Amygdala (tissue), 56 donors: ENCODE measurements around the gene FLT3.

Source experiments
- DNase-seq, 56 donors: peaks; one replicate each; lab custom pipeline; 2025; lab: John Stamatoyannopoulos, UW

Gene FLT3

DNA sequence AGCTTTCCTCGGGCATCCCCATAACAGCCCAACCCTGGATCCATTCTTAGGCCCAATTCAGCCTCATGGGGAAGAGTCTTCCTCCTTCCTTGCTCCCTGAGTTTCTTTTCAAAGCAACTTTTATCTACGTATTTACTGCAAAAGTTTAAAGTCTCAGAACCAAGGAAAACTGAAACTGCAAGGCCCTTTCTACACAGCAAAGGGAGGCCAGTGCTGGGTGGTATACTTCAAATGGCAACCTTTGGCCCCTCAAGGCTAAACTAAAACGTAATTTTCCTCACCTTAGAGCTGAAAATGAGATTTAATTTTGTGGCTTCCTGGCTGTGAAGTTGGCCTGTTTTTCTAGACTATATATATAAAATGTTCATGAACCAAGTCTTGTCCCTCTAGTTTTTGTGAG, 136.9 kb downstream of the FLT3 start:
- DNase-seq: no peak

- DNase-seq: no peak
Observed at GRCh38 chr13:27962982-27963381, 137.4 kb downstream of the FLT3 start.

DNA sequence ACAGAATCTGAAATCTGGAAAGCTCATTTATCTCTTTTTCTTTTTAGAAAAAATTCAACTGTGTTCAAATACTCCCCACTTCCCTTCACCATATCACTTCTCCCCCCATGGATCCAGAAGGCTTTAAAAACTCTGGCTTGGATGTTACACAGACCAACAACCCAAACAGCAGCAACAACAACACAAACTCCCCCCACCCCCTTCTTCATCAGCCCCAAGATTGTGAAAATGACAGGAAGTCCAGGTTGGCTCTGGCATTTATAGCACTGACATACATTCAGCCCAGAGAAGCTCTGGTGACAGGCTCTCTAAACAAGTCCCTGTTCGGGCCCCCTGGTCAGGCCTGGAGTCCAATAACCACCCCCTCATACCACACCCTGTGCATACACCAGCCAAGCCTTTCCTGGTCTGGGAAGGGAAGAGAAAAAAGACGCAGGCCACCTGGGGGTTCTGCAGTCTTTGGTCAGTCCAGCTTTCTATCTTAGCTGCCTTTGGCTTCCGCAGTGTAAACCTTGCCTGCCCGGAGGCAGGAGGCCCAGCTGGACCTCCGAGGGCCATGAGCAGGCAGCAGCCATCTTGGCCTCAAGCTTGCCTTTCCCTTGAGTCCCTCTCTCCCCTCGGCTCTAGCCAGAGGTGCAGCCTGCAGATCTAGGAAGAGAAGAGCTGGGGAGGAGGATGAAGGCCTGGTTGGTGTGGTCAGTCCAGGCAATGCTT, 138.1 kb downstream of the FLT3 start:
- DNase-seq: no peak

- DNase-seq: no peak
Observed at GRCh38 chr13:27961227-27962085, 138.9 kb downstream of the FLT3 start.

DNA sequence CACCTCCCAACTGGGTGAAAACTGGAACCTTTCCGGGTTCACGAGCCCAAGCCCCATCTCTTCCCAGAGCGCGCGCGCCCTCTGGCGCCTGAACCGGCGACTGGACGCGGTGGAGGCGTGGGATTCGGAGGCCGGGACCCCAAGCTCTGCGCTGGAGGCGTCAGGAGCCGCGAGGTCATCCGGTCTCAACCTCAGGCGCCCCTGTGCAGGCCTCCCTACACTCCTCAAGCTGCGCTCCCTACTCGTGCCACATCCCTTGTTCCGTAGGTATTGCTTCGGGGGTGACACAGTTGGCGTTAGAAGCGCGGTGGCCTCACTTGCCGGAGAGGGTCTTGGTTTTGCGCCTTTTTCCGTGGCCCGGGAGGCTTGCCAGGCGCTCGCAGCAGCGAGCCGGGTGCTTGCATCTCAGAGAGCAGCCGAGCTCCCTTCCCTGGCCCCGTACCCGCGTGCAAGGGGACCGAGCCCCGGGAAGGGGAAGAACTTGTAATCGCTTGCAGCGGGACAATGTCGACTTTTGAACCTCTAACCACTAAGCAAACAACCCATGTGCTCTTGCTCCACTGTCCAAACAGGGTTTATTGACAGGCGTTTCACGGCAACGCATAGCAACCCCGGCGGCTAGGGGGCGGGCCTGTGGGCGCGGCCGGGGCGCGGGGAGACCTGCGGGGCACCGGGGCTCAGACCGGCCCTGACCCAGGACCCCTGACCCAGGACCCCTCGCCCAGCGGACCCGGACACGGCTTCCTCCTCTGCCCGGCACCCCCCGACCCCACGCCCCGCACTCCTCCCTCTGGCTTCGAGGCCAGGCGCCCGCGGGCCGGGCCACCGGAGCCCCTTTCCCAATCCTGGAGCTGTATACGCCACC, 139.8 kb downstream of the FLT3 start:
- peak in 2 of 56 donors; percentile 4 to 6 for DNase-seq

DNA sequence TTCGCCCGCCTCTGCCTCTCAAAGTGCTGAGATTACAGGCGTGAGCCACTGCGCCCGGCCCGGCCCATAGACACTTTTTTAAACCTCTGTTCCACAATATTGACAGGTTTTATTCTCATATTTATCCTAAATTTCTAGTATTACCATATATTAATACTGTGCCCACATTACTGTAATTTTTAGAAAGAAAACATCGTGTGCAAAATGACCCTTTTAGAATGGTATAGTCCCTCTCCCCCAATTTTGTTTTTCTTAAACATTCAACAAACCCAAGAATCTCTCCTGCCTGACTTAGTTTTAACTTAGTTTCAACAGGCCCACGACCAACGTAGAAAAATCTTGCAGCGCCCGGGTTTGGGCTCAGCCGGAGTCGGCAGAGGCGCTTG, 140.4 kb downstream of the FLT3 start:
- no peak for DNase-seq

GRCh38 chr13:27956576-27957300, 143.6 kb downstream of the FLT3 start:
- DNase-seq: no peak

- no peak for DNase-seq
Observed at GRCh38 chr13:27955014-27955591, 145.3 kb downstream of the FLT3 start.

DNA sequence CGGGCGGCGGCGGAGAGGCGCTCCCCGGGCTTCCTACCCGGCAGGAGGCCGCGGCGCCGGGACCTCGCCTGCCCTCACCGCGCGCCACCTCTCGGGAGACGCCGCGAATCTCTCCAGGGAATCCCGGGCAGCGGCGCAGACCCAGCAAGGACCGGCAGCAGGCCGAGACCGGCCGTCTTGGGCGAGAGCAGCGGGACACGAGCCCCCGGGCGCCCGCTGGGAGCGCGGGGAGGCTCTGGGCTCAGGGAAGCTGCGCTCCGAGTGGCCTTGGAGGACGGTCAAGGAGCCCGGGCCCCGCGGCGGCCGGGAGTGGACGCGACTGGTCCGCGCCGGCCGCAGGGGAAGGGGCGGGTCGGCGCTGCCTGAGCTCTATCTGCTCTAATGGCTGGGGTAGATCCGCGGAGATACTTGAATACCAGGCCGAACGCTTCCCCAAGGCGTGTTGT, 145.9 kb downstream of the FLT3 start:
- no peak for DNase-seq

- DNase-seq: peak in 26 of 56 donors; percentile 4 to 69 (median 18)
Observed at GRCh38 chr13:27953676-27954405, 146.5 kb downstream of the FLT3 start.
